IPS-15b (cell line): Measurements from ENCODE around the gene BNC2.

ENCODE experiments used
- H3K27me3 ChIP-seq: one replicate; pipeline ENCODE4 v1.6.1; 2013; ENCODE audit warnings: low read length; ENCODE audit not compliant: control insufficient read depth, insufficient read depth
- H3K36me3 ChIP-seq: one replicate; pipeline ENCODE4 v1.6.1; 2013; ENCODE audit warnings: low read length; ENCODE audit not compliant: control insufficient read depth, insufficient read depth
- H3K4me1 ChIP-seq: one replicate; pipeline ENCODE4 v1.6.1; 2013; ENCODE audit warnings: mild to moderate bottlenecking, low read length; ENCODE audit not compliant: control insufficient read depth, insufficient read depth
- H3K4me3 ChIP-seq: one replicate; pipeline ENCODE4 v1.5.1; 2013; ENCODE audit warnings: low read depth, low read length
- H3K9ac ChIP-seq: one replicate; pipeline ENCODE4 v1.6.1; 2013; ENCODE audit warnings: low read depth, mild to moderate bottlenecking, low read length
- H3K9me3 ChIP-seq: one replicate; pipeline ENCODE4 v1.6.1; 2013; ENCODE audit warnings: mild to moderate bottlenecking, low read length; ENCODE audit not compliant: control insufficient read depth, insufficient read depth

Gene BNC2

DNA sequence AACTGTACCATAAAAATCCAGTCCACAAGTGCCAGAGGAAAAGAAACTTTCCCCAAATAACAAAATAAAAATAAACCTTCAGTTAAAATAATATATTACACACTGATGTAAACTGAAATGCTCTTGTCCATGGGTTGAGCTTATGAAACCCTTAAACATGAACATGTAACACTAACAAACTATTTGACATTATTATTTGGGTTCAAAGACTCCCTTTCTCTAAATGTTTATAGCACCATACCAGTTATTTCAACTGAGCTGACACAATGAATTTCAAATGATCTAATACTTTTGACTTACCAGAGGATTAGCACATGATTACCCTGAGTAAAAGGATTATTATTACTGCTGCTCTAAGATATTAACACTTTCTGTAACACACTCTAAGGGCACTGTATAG lies 251.1 kb downstream of the BNC2 start:
- Histone ChIP-seq H3K4me3 (no peak overlapping the region), H3K4me1 (peaks cover 24% of the 10 kb centered on the region), H3K9ac (no peak overlapping the region), H3K27me3 (no peaks in the 10 kb centered on the region), H3K36me3 (no peaks in the 10 kb centered on the region), H3K9me3 (no peaks in the 10 kb centered on the region)

DNA sequence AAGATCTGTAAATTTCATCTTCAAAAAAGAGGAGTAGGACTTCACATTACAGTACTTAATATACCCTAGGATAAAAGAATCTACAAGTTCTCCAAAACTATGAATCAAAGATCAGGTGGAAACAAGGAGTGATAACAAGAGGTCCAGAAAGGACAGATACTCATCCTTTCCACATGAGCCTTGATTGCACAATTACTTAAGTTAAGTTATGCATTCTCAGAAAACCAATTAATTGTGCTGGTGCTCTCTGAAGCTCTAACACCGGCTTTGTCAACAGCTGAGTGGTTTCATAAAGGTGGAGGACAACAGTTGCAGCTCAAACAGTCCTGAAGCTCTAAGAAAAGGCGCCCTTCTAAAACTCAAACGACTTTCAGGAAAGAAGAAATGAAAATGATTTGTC lies 251.9 kb downstream of the BNC2 start:
- H3K4me1 ChIP-seq = peaks cover 24% of the 10 kb centered on the region
- no peaks in the 10 kb centered on the region for H3K27me3 ChIP-seq
- H3K9me3 ChIP-seq = no peaks in the 10 kb centered on the region
- H3K36me3 ChIP-seq = no peaks in the 10 kb centered on the region
- H3K4me3 ChIP-seq = no peak overlapping the region
- no peak overlapping the region for H3K9ac ChIP-seq

DNA sequence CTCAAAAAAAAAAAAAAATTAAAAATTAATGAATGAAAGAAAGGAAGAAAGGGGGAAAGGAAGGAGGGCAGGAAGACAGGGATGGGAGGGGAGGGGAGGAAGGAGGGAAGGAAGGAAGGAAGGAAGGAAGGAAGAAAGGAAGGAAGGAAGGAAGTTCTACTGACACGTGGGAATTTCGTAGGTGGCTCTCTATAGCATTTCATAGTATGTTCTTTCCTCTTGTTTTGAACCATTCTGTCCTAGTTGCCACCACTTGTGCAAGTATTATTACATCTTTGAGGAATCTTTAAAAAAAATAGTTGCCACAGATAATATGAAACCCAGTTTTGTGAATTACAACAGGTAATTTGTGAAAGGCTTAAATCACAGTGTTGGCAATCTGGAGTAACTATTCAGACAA lies 253.8 kb downstream of the BNC2 start:
- no peak overlapping the region for H3K9ac ChIP-seq
- peaks cover 16% of the 10 kb centered on the region for H3K4me1 ChIP-seq
- H3K4me3 ChIP-seq = no peak overlapping the region

DNA sequence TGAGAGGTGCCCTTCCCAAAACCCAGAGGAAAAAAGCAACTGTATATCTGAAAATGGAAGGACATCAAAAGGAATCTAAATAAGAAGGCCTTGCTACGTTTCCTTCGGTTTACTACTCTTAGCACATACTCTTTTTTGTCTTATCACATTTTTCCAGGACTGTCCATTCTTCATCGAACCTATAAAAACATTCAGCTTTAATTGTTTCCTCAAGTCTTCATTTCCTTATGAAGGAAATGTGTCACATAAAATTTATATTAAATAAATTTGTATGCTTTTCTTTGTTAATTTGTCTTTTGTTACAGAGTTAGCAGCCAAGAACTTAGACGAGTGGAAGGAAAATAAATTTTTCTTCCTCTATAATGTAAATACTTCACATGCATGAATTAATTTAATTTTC lies 255.0 kb downstream of the BNC2 start:
- Histone ChIP-seq H3K36me3 (no peaks in the 10 kb centered on the region), H3K4me3 (no peak overlapping the region), H3K27me3 (no peaks in the 10 kb centered on the region), H3K9ac (no peak overlapping the region), H3K9me3 (no peaks in the 10 kb centered on the region), H3K4me1 (peaks cover 17% of the 10 kb centered on the region)

More for the DNA sequence above, 253.8 kb downstream of the BNC2 start:
- Histone ChIP-seq H3K9me3 (no peaks in the 10 kb centered on the region), H3K27me3 (no peaks in the 10 kb centered on the region), H3K36me3 (no peaks in the 10 kb centered on the region)

DNA sequence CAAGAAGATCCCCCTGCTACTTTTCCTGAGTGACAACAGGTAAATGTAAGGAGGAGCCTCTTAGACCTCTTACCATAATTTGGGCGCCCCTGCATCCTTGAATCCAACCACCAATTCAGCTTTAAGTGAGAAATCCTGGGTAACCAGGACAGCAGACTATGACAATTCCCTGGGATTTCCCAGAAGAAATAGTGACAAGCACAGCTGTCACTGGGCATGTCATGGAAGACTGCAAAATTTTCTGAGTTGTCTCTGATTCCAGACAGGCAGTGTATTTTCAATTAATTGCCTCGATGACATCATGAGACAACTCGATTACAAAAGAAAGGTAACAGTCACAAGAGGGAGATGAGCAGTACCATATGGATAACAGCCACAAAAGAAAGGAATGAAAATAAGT lies 256.9 kb downstream of the BNC2 start:
- H3K4me3 ChIP-seq = no peak overlapping the region
- H3K9ac ChIP-seq = no peak overlapping the region
- peaks cover 15% of the 10 kb centered on the region for H3K4me1 ChIP-seq
- H3K9me3 ChIP-seq = no peaks in the 10 kb centered on the region
- H3K27me3 ChIP-seq = no peaks in the 10 kb centered on the region
- H3K36me3 ChIP-seq = no peaks in the 10 kb centered on the region

DNA sequence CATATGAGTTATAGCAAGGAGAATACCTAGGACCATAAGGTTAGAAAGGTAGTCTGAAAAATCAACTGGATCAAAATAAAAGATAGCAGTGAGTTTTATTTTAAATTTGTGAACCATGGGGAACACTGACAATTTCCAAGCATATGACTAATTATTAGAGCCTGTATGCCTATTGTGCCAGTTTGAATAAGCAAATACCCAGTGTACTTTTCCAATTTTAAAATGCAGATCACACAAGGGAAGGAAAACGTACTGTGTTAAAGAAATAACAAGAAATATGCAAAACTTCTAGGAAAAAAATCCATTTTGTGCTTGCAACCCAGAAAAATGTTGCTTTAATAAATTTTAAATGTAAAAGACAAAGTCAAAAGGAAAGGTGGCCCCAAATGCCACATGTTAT lies 257.4 kb downstream of the BNC2 start:
- H3K4me3 ChIP-seq = no peak overlapping the region
- no peaks in the 10 kb centered on the region for H3K27me3 ChIP-seq
- no peaks in the 10 kb centered on the region for H3K9me3 ChIP-seq
- H3K4me1 ChIP-seq = peaks cover 15% of the 10 kb centered on the region
- no peaks in the 10 kb centered on the region for H3K36me3 ChIP-seq
- H3K9ac ChIP-seq = no peak overlapping the region

DNA sequence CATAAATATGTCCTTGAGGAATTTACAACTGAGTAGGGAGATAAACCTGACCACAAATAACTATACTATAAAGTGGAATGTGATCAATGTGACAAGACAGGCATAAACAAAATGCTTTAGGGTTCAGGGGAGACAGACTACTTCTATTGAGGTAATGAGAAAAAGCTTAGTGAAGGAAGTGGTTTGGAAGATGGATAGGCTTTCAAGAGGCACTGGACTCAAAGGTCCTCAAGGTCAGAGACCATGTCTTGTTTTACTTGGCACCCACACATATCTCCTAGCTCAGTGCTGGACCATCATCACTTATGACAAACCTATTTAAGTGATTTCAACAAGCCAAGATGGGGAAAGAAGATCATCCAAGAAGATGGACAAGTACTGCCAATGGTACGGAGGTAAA lies 257.8 kb downstream of the BNC2 start:
- no peaks in the 10 kb centered on the region for H3K27me3 ChIP-seq
- H3K36me3 ChIP-seq = no peaks in the 10 kb centered on the region
- peaks cover 15% of the 10 kb centered on the region for H3K4me1 ChIP-seq
- no peaks in the 10 kb centered on the region for H3K9me3 ChIP-seq
- no peak overlapping the region for H3K4me3 ChIP-seq
- H3K9ac ChIP-seq = no peak overlapping the region

DNA sequence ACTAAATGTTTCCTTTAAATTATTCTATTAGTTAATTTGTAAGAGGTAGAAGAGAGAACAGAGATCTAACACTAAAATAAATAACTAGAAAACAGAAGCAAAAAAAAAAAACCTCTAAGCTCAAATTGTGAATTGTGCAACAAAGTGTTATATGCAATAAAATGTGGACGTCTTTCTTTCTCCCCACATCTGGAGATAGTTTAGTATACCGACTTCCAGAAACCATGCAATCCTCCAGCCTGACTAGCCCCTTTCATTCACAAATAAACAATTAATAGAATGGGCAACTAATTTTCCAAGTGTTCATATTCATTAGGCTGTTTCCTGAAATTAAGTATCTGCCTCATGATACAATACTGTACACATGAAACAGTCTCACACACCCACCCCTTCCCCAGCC lies 258.5 kb downstream of the BNC2 start:
- no peak overlapping the region for H3K4me3 ChIP-seq
- H3K36me3 ChIP-seq = no peaks in the 10 kb centered on the region
- H3K27me3 ChIP-seq = no peaks in the 10 kb centered on the region
- H3K9me3 ChIP-seq = no peaks in the 10 kb centered on the region
- H3K4me1 ChIP-seq = peaks cover 15% of the 10 kb centered on the region
- no peak overlapping the region for H3K9ac ChIP-seq

DNA sequence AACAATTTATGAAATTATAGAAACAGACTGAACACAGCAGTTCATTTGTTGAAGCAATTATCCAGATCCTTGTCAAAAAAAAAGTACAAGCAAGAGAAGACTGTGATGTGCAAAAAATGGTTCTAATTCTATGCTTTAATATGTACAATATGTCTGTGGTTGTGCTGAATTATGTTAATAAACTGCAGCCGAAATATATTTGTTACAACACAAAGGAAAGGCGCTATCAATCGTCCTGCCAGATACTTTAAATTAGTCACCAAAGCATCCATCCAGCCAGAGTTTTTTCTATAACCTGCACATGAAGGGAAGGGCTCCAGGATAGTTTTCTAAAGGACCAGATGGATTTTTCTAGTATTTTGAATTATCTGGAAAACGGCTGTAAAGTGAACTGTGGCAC lies 259.5 kb downstream of the BNC2 start:
- no peak overlapping the region for H3K9ac ChIP-seq
- peaks cover 15% of the 10 kb centered on the region for H3K4me1 ChIP-seq
- H3K36me3 ChIP-seq = no peaks in the 10 kb centered on the region
- no peaks in the 10 kb centered on the region for H3K27me3 ChIP-seq
- H3K9me3 ChIP-seq = no peaks in the 10 kb centered on the region
- no peak overlapping the region for H3K4me3 ChIP-seq

DNA sequence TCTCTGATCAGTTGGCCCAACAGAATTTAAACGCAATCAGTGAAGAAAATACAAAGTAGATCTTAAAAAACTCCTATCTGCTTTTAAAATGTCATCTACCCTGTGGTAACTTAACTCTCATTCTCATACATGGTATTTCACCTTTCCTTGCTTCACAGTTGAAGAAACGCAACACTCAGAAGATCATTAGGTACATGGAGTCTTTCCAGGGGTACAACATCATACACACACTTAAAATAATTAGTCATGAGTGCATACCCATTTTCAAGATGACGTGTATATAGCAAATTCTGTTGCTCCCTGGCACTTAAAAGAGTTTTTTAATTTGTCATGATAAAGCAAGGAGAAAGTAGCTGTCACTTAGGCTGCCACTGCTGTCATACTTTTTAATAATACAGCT lies 259.9 kb downstream of the BNC2 start:
- H3K27me3 ChIP-seq = no peaks in the 10 kb centered on the region
- H3K9me3 ChIP-seq = no peaks in the 10 kb centered on the region
- no peaks in the 10 kb centered on the region for H3K36me3 ChIP-seq
- H3K4me3 ChIP-seq = no peak overlapping the region
- no peak overlapping the region for H3K9ac ChIP-seq
- H3K4me1 ChIP-seq = peaks cover 12% of the 10 kb centered on the region

DNA sequence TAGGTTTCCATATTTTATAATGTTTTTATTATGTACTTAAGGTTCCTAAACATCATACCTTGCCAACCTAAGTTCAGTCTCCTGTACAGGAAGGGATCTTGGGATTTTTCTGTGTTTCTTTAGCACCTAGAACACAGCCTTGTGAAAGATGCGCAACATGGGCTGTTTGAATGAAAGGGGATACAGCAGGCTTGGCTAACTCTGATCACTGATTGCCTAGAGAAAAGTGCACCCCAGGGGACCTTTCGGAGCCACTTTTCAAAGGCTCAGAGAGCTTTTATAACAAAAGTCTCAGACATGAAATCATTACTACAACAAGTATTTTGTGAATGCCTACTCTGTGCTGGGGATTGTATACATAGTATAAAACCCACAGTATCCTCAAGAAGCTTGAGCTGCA lies 261.6 kb downstream of the BNC2 start:
- Histone ChIP-seq H3K36me3 (no peaks in the 10 kb centered on the region), H3K9me3 (no peaks in the 10 kb centered on the region), H3K4me1 (peaks cover 12% of the 10 kb centered on the region), H3K4me3 (no peak overlapping the region), H3K9ac (no peak overlapping the region), H3K27me3 (no peaks in the 10 kb centered on the region)

DNA sequence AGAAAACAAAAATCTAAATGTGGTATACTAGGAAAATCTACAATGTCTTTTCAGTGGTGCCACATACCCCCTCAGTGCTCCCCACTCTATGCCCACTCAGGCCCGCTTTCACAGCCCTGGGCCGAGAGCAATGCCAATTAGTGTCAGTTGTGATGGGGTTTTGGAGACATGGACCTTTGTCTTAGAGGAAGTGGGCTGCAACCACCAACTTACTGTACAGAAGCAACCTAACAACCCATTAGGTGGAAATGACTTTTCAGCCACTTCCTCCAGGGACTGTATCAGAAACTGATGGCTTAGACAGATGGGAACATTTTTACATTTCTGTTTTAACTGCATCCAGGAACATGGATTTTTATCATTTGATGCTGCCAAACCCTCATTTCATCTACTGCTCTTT lies 268.0 kb downstream of the BNC2 start:
- H3K9ac ChIP-seq = no peak overlapping the region
- no peaks in the 10 kb centered on the region for H3K4me1 ChIP-seq
- H3K27me3 ChIP-seq = no peaks in the 10 kb centered on the region
- no peak overlapping the region for H3K4me3 ChIP-seq
- H3K36me3 ChIP-seq = no peaks in the 10 kb centered on the region
- H3K9me3 ChIP-seq = no peaks in the 10 kb centered on the region

DNA sequence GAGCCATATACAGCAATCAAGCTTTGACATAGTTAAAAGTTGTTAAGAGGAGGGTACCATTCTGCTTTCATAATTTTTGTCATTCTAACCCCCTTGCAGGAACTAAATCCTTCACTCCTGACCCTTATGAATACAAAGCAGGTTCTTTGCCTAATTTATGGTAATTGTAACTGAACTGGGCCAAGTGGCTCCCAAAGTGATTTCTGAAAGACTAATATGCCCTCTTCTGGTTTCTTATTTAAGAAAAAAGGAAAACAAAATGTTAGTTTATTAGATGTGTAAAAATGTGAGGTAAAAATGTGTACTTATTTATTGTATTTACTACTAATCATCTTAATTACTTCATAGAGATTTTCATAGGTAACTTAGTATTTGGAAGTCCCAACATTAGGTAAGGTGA lies 268.5 kb downstream of the BNC2 start:
- H3K9ac ChIP-seq = no peak overlapping the region
- H3K36me3 ChIP-seq = no peaks in the 10 kb centered on the region
- no peak overlapping the region for H3K4me3 ChIP-seq
- no peaks in the 10 kb centered on the region for H3K27me3 ChIP-seq
- no peaks in the 10 kb centered on the region for H3K9me3 ChIP-seq
- peaks cover 3% of the 10 kb centered on the region for H3K4me1 ChIP-seq
